Fibroblast of skin of back (primary cell): ENCODE results near the gene PHRF1.
A peak's percentile ranks its signal among the peaks of the same experiment; 100 is the strongest.
"Not testable (repeated sequence)": the region's sequence is repeated elsewhere in the genome, so short reads cannot be mapped to it uniquely, and the experiment has no call there.

Source experiments
- DNase-seq: peaks from one replicate; pipeline ENCODE4 v3.0.0-alpha.2; 2013

Gene PHRF1

GRCh38 chr11:574031-574570 is 2.2 kb upstream of the PHRF1 start:
- DNase-seq = not testable (repeated sequence)

GRCh38 chr11:574632-575312 is 1.5 kb upstream of the PHRF1 start:
- no peak for DNase-seq

- DNase-seq = no peak
Measured at GRCh38 chr11:575313-575995, 816 bp upstream of the PHRF1 start.

- DNase-seq = no peak
Measured at GRCh38 chr11:576811-577610, 741 bp downstream of the PHRF1 start.

GRCh38 chr11:577611-577894 is 1.3 kb downstream of the PHRF1 start:
- no peak for DNase-seq

- no peak for DNase-seq
Measured at GRCh38 chr11:578276-579035, 2.2 kb downstream of the PHRF1 start.

- no peak for DNase-seq
Measured at GRCh38 chr11:579830-580601, 3.7 kb downstream of the PHRF1 start.

- DNase-seq = no peak
Measured at GRCh38 chr11:581342-581741, 5.1 kb downstream of the PHRF1 start.

GRCh38 chr11:581752-582151 is 5.5 kb downstream of the PHRF1 start:
- no peak for DNase-seq

GRCh38 chr11:584287-584686 is 8.0 kb downstream of the PHRF1 start:
- DNase-seq = no peak

GRCh38 chr11:586376-587316 is 10.4 kb downstream of the PHRF1 start:
- DNase-seq = no peak

GRCh38 chr11:587546-587945 is 11.3 kb downstream of the PHRF1 start:
- DNase-seq = no peak

GRCh38 chr11:587978-588380 is 11.7 kb downstream of the PHRF1 start:
- DNase-seq = peak; percentile 25

GRCh38 chr11:589798-590197 is 13.5 kb downstream of the PHRF1 start:
- no peak for DNase-seq

- DNase-seq = no peak
Measured at GRCh38 chr11:590997-591396, 14.7 kb downstream of the PHRF1 start.

- no peak for DNase-seq
Measured at GRCh38 chr11:592501-592900, 16.2 kb downstream of the PHRF1 start.

- DNase-seq = no peak
Measured at GRCh38 chr11:592918-593317, 16.6 kb downstream of the PHRF1 start.

- no peak for DNase-seq
Measured at GRCh38 chr11:593347-593746, 17.1 kb downstream of the PHRF1 start.

GRCh38 chr11:595400-595799 is 19.1 kb downstream of the PHRF1 start:
- no peak for DNase-seq

- no peak for DNase-seq
Measured at GRCh38 chr11:596374-596773, 20.1 kb downstream of the PHRF1 start.
